Rectal smooth muscle tissue (tissue), 1 donor: Measurements from ENCODE around the gene C11orf24.

Experiments
- H3K27ac ChIP-seq: one replicate; pipeline ENCODE4 v1.7.0; 2013; ENCODE audit warnings: low read depth, low read length, inconsistent platforms
- H3K27me3 ChIP-seq: one replicate; pipeline ENCODE4 v1.7.0; 2013; ENCODE audit warnings: low read length; ENCODE audit not compliant: control insufficient read depth, insufficient read depth
- H3K36me3 ChIP-seq: one replicate; pipeline ENCODE4 v1.7.0; 2013; ENCODE audit warnings: low read length; ENCODE audit not compliant: control insufficient read depth, insufficient read depth
- H3K4me1 ChIP-seq: one replicate; pipeline ENCODE4 v1.7.0; 2013; ENCODE audit warnings: low read length; ENCODE audit not compliant: control insufficient read depth, insufficient read depth
- H3K4me3 ChIP-seq: one replicate; pipeline ENCODE4 v1.7.0; 2013; ENCODE audit warnings: low read length
- H3K9ac ChIP-seq: one replicate; pipeline ENCODE4 v1.7.0; 2013; ENCODE audit warnings: low read length

The C11orf24 gene

DNA sequence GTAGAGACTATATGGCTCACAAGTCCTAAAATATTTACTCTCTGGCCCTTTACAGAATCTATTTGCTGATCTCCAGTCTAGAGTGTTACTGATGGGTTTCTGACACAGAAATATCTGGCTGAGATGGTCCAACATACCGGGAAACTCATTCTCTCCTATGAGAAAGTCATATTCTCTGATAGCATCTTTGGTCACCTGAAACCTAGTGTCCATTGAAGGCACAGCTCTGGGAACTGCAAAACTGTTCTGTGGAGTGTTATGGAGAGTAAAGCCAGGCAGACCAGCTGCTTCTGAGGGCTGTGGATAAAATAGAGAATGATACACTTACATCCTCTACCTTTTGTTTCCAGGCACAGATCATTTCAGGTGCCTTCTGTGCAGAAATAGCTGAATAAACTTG, 2.5 kb upstream of the C11orf24 start:
- Histone ChIP-seq H3K27ac (no peak overlapping the region), H3K36me3 (no peaks in the 10 kb centered on the region), H3K4me1 (peaks cover 6% of the 10 kb centered on the region), H3K27me3 (no peaks in the 10 kb centered on the region), H3K4me3 (no peak overlapping the region), H3K9ac (no peak overlapping the region)

DNA sequence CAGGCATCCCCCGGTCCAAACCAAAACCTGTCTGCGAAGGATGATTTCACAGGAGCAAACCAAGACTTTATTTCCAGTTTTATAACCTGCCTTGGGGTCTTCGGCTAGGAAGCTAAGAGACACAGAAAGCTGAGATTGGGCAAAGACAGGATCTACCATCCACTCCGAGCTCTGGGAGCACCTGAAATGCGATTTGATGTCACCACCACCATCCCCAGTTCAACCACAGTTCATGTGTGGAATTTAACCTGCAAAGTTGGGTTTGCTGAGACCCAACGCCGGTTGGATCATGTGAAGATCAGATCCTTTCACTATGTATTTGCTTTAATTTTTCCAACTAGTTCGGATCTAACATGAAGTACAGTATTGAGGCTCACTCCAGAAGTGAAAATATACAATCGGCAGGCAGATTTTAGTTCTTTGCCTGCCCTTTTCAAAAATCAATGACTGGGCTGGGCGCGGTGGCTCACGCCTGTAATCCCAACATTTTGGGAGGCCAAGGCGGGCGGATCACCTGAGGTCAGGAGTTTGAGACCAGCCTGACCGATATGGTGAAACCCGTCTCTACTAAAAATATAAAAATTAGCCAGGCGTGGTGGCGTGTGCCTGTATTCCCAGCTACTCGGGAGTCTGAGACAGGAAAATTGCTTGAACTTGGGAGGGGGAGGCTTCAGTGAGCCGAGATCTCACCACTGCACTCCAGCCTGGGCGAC, 1.4 kb upstream of the C11orf24 start:
- H3K4me1 ChIP-seq = peaks cover 7% of the 10 kb centered on the region
- no peak overlapping the region for H3K4me3 ChIP-seq
- no peaks in the 10 kb centered on the region for H3K27me3 ChIP-seq
- no peak overlapping the region for H3K9ac ChIP-seq
- no peaks in the 10 kb centered on the region for H3K36me3 ChIP-seq
- H3K27ac ChIP-seq = no peak overlapping the region

DNA sequence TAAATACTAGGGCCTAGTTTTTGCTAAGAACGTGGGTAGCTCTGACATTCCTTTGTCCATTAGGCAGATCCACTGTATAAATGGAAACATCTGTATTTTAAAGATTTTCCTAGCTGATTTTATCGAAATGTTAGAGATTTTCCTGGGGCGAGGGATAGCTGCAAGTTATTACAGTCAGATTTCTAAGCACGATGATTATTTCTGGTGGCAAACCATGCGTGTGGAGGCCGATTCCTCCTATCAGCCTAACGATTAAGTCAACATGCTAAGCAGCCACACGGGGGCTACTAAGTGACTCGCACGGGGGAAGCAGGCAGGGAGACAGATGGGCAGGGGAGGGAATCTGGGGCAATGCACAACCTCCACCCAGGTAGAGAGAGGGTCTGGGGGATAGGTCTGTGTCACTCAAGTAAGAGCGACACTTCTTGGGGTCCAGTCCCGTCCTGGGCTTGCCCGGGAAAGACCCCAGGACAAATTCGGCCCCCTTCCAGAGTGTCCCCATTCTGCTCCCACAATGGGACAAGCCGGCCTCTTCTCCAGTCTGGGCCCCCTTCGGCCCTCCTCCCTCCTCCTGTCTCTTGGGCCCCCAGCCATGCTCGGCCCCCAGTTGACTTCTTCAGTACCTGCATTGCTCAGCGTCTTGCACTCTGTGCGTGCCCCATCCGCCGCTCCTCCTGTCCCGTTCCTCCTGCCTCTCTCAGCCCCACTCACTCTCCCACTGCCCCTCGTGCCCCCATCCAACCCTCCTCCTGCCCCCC, 571 bp downstream of the C11orf24 start:
- Histone ChIP-seq H3K36me3 (peaks cover 10% of the 10 kb centered on the region), H3K4me3 (peak overlapping the region; percentile 91), H3K4me1 (peaks cover 7% of the 10 kb centered on the region), H3K9ac (peak overlapping the region; percentile 82), H3K27ac (peak overlapping the region; percentile 90), H3K27me3 (no peaks in the 10 kb centered on the region)

DNA sequence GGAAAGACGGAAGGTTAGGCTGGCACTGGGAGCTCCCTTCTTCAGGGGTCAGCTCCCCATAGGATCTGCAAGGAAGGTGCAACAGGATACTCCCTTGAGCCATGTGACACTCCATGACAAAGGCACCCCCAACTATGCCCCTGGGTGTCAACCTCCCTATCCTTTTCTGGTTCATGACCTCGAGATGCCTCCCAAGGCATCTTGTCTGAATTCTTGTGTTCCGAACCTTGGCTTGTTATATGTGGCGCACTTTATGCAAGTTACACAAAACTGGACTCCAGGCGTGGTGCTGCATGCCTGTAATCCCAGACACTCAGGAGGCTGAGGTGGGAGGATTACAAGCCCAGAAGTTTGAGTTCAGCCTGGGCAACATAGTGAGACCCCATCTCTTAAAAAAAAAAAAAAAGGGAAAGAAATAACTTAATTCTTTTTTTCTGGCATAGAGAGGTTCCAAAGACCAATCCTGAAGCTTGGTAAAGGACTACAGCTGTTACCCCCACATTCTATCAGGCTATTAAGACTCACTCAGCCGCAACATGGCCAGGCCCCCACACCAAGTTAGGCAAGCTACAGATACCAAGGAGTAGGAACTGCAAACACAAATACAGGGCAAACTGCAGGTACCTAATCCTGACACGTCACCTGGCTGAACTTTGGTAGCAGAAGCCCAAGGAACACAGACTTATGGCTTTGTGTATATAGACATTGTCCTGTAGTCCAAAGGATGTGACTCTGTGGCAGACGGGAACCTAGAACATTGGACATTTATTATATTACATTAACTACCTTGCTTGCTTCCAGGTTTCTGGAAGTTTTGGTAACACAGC, 1.4 kb downstream of the C11orf24 start:
- H3K27me3 ChIP-seq = no peaks in the 10 kb centered on the region
- H3K27ac ChIP-seq = peak overlapping the region; percentile 90
- peaks cover 7% of the 10 kb centered on the region for H3K4me1 ChIP-seq
- no peak overlapping the region for H3K9ac ChIP-seq
- H3K36me3 ChIP-seq = peaks cover 15% of the 10 kb centered on the region
- peak overlapping the region; percentile 91 for H3K4me3 ChIP-seq

DNA sequence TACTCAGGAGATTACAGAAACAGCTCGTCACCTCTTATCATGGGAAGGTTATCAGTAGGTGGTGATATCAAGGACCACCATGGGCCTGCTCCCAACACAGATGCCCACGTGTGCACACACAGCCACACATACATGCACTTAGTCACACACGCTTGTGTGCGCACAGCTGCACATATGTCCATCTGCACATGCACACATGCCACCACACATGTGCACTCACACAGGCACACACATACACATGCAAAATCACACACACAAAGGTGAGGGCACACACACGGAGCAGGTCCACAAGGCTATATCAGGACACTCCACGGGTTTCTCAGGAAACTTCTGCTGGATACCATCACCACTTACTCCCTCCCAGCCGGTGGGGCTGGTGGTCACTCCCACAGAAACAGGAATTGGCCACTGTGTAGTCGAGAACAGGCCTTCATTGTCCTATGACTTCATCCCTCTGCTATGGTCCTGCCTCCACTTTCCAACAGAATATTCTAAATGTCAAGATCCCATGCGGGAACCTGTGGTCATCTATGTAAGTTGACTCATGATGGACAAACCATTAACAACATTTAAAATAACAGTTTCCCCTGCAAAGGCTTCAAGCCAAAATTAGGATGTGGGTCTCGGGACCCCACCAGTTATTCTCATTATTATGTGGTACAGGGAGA, 2.2 kb downstream of the C11orf24 start:
- Histone ChIP-seq H3K27me3 (no peaks in the 10 kb centered on the region), H3K4me3 (peak overlapping the region; percentile 17), H3K27ac (no peak overlapping the region), H3K36me3 (peaks cover 15% of the 10 kb centered on the region), H3K4me1 (peaks cover 7% of the 10 kb centered on the region), H3K9ac (no peak overlapping the region)

DNA sequence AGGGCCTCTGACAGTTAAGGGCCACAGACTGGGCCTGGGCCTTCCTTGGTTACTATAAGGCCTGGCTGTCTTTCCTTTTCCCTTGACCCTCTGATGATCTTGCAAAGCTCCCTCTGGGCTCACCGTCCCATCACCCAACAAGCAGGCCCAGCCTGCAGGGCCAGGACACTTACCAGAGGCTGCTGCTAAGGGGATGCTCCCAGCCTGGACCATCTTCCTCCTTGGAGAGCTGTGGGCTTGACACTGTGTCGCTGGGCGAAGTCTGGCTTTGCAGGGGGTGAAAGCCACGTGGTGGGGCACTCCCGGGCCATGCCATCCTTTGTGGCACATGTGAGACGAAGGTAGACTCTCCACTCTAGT, 3.9 kb downstream of the C11orf24 start:
- Histone ChIP-seq H3K36me3 (peaks cover 24% of the 10 kb centered on the region), H3K4me1 (peaks cover 7% of the 10 kb centered on the region), H3K27ac (no peak overlapping the region), H3K27me3 (no peaks in the 10 kb centered on the region), H3K4me3 (no peak overlapping the region), H3K9ac (no peak overlapping the region)

DNA sequence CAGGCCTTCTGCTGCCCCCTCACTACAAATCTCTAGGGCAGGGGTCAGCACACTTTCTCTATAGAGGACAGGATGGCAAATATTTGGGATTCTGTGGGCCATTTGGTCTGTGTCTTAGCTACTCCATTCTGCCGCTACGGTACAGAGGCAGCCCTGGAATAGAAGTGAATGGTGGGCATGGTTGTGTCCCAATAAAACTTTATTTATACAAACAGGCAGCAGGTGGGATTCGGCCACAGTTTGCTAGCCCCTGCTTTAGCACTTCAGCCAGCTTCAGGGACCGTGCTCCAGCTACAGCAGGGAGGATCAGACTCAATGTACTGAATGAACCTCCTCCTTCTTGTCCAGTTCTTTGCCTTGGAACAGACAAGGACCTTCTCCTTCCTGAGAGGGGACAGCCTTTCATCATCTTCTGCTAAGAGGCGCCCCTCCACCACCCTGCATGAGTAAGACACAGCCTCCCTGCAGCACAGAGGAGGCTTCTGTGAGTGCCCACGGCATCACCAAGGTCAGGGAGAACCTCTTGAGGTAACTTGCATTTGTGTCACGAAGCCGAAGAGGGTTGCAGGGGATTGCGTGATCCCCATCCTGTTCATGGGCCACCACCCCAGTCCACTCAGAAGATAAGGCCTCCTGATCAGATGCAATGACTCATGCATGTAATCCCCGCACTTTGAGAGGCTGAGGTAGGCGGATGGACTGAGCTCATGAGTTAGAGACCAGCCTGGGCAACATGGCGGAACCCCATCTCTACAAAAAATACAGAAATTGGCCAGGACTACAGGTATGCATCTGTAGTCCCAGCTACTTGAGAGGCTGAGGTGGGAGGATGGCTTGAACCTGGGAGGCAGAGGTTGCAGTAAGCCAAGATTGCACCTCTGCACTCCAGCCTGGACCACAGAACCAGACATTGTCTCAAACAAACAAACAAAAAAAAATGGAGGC, 4.6 kb downstream of the C11orf24 start:
- Histone ChIP-seq H3K27me3 (no peaks in the 10 kb centered on the region), H3K4me3 (no peak overlapping the region), H3K36me3 (peaks cover 30% of the 10 kb centered on the region), H3K4me1 (peaks cover 7% of the 10 kb centered on the region), H3K9ac (no peak overlapping the region), H3K27ac (no peak overlapping the region)

DNA sequence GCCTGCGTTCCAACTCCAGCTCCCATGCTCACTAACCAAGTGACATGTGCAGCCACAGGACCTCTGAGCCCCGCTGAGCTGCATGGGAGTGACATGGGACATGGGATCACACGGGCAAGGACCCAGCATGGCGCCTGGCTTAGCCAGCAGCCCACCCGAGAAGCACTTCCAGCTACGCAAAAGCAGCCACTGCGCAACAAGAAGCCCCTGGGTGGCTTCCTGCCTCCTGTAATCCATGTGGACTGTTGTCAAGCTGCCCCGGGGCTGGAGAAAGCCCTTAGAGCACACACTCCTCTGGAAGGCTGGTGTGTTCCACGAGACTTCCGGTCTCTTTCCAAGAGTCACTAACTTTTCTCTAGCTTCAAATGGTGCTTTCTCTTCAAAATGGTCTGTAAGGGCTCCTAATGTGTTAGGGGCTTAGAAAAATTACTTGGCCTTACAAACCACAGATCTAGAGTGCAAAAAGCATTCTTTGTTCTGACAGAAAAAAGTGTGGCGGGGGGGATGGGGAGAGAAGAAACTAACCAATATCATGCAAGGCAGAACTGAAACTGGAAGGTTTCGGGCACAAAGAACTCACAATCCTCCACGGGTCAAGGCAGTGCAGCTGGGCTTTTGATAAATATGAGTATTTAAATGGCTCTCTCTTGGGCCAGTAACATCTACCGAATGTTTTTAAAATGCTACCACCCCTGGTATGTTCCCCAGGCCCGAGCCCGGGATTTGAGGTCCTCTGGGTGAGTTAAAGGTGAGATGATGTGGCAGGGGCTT, 5.5 kb downstream of the C11orf24 start:
- no peak overlapping the region for H3K9ac ChIP-seq
- H3K4me3 ChIP-seq = no peak overlapping the region
- no peaks in the 10 kb centered on the region for H3K27me3 ChIP-seq
- no peak overlapping the region for H3K27ac ChIP-seq
- peaks cover 35% of the 10 kb centered on the region for H3K36me3 ChIP-seq
- peaks cover 7% of the 10 kb centered on the region for H3K4me1 ChIP-seq

DNA sequence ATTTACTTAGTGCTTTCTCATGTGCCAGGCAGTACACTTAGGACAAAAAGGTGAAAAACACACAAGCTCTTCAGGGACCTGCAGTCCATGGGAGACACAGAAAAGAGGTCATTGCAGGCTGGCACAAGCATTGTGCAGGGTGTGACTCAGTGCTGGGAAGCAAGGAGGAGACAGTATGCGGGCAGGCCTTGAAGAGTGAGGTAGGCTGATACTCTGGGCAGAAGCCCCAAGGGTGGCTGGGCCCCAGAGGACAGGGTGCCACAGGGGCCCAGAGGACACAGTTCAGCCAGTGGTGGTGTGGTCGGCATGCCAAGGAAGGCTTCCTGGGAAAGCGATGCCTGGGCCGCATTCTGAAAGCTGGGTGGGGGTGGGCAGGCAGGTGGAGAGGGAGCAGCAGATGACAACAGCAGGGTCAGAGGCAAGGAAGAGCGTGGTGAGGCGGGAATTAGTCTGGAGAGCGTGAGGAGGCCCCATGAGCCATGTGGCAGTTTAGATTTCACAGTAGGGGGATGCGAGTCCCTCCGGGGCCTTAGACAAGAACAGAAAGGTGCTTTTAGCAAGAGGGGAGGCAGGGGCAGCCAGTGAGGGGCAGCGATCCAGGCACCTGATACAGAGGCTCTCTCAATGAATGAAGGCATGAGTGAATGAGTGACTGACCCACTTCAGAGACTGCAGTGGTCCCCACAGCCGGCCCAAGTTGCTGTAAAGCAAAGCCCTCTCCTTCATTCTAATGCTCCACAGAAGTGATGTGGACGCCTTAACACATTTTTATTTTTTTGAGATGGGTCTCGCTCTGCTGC, 6.8 kb downstream of the C11orf24 start:
- no peak overlapping the region for H3K27ac ChIP-seq
- H3K4me3 ChIP-seq = no peak overlapping the region
- peaks cover 7% of the 10 kb centered on the region for H3K4me1 ChIP-seq
- H3K36me3 ChIP-seq = peaks cover 35% of the 10 kb centered on the region
- no peaks in the 10 kb centered on the region for H3K27me3 ChIP-seq
- H3K9ac ChIP-seq = no peak overlapping the region

DNA sequence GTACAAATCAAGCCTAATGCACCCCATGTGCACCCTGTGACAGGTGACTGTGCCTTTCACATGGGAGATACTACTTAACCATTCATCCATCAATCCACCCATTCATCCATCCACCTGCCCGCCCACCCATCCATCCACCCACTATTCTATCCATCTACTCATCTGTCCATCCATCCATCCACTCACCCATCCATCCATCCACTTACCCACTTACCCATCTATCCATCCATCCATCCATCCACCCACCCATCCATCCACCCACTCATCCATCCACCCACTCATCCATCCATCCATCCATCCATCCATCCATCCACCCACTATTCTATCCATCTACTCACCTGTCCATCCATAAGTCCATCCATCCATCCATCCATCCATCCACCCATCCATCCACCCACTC, 7.5 kb downstream of the C11orf24 start:
- Histone ChIP-seq H3K4me1 (peaks cover under 1% of the 10 kb centered on the region), H3K27me3 (no peaks in the 10 kb centered on the region), H3K27ac (no peak overlapping the region), H3K9ac (no peak overlapping the region), H3K4me3 (no peak overlapping the region), H3K36me3 (peaks cover 35% of the 10 kb centered on the region)
